RWPE2 (cell line): Measurements from ENCODE around the gene FYCO1.
A peak's percentile ranks its signal among the peaks of the same experiment; 100 is the strongest.

ENCODE experiments used
- ATAC-seq: fragments of 200-7000 bp; cut with Tn5 transposase; 3 replicates; pipeline ENCODE4 v1.9.1; 2021; ENCODE audit warnings: low read depth
- DNase-seq: peaks from one replicate; pipeline ENCODE4 v3.0.0-alpha.2; 2020; ENCODE audit warnings: low spot score
- H3K27ac ChIP-seq: fragments of 450-650 bp; 2 replicates; pipeline ENCODE4 v1.5.1; 2017; ENCODE audit warnings: mild to moderate bottlenecking; ENCODE audit not compliant: poor library complexity, severe bottlenecking
- H3K27me3 ChIP-seq: fragments of 250-450 bp; sonication (Bioruptor Pico); 2 replicates; pipeline ENCODE4 v1.5.1; 2021; ENCODE audit warnings: mild to moderate bottlenecking, moderate library complexity; ENCODE audit not compliant: insufficient read depth, poor library complexity, severe bottlenecking
- H3K36me3 ChIP-seq: fragments of 250-450 bp; sonication (Bioruptor Pico); 2 replicates; pipeline ENCODE4 v1.5.1; 2020; ENCODE audit warnings: low read depth, mild to moderate bottlenecking, moderate library complexity
- H3K4me1 ChIP-seq: fragments of 250-450 bp; sonication (Bioruptor Pico); 2 replicates; pipeline ENCODE4 v1.5.1; 2021; ENCODE audit warnings: mild to moderate bottlenecking, moderate library complexity; ENCODE audit not compliant: insufficient read depth, poor library complexity, severe bottlenecking
- H3K4me3 ChIP-seq: fragments of 250-450 bp; sonication (Bioruptor Pico); 2 replicates; pipeline ENCODE4 v1.5.1; 2021; ENCODE audit warnings: mild to moderate bottlenecking, moderate library complexity; ENCODE audit not compliant: severe bottlenecking
- H3K9me3 ChIP-seq: fragments of 250-450 bp; sonication (Bioruptor Pico); 2 replicates; pipeline ENCODE4 v1.5.1; 2021; ENCODE audit warnings: mild to moderate bottlenecking, moderate library complexity; ENCODE audit not compliant: severe bottlenecking
- TF ChIP-seq, protein P1 (sequence below): fragments of 450-650 bp; IDR thresholded peaks from one replicate; pipeline ENCODE4 v1.5.1; 2017; ENCODE audit warnings: mild to moderate bottlenecking, moderate library complexity; ENCODE audit not compliant: poor library complexity, severe bottlenecking

FYCO1 gene

DNA sequence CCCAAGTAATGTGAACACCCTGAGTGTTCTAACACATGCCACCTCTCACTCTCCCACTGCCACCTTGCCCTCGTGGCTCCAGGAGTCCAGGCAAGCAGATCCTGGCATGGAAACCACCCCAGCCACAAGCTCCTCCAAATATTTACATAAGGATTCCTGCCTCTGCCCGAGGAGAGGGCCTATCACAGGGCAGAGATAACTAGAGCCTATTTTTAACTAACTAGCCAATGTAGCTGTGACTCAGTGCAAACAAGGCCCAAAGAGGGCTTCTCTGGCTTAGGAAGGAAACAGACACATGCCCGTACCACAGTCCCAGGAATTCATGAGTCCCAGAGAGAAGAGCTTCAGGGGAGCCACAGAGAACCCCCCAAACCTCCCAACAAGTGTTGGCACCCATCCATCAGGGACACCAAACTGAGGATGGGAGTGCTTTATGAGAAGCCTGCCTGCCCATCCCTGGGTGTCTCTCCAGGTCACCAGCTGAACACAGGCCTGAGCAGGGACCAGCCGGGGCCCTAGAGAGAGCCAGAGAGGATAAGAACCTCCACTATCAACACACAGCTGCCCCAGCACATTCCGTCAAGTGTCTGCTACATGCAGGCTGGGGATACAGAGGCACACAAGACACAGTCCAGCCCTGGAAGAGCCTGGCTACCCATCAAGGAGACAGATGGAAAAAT is 9.2 kb downstream of the FYCO1 start:
- Histone ChIP-seq H3K9me3 (no peaks in the 10 kb centered on the region), H3K36me3 (peaks cover 34% of the 10 kb centered on the region), H3K4me3 (no peak overlapping the region), H3K4me1 (peaks cover 32% of the 10 kb centered on the region), H3K27ac (no peak overlapping the region), H3K27me3 (no peaks in the 10 kb centered on the region)
- no peak for DNase-seq
- TF ChIP-seq, protein P1, sequence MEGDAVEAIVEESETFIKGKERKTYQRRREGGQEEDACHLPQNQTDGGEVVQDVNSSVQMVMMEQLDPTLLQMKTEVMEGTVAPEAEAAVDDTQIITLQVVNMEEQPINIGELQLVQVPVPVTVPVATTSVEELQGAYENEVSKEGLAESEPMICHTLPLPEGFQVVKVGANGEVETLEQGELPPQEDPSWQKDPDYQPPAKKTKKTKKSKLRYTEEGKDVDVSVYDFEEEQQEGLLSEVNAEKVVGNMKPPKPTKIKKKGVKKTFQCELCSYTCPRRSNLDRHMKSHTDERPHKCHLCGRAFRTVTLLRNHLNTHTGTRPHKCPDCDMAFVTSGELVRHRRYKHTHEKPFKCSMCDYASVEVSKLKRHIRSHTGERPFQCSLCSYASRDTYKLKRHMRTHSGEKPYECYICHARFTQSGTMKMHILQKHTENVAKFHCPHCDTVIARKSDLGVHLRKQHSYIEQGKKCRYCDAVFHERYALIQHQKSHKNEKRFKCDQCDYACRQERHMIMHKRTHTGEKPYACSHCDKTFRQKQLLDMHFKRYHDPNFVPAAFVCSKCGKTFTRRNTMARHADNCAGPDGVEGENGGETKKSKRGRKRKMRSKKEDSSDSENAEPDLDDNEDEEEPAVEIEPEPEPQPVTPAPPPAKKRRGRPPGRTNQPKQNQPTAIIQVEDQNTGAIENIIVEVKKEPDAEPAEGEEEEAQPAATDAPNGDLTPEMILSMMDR = no peak
- peak; percentile 91 for ATAC-seq

DNA sequence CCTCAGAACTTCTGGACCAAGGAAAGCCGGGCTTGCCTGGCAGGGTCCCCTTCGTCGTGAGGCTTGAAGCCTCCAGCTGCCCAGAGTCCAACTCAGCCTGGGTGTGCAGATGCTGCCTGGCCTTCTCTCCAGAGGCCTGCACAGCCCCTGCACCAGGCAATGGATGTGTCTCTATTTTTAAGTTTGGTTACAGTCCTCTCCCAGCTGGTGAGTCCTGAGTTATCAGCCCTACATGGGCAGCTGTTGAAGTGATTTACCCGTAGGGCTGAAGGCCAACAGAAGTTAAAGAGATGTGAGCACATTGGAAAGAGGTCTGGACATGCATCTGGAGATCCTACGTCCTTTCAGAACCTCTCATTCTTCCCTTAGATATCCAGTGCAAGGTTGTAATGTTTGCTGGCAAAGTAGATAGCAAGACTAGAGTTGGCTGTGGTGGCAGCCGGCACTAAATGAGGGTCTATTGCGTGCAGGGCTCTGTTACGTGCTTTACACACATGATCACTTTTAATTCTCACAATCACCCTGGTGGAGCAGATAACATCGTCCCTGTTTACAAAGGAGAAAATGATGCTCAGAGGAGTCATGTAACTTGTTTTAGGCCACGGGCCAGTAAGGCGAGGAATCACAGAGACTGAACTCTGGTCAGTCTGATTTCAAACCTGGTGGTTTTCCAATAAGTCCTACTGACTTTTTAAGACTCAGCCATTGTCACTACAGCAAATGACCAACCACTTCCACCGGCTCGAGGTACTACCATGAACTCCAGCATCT is 9.9 kb downstream of the FYCO1 start:
- Histone ChIP-seq H3K4me1 (peaks cover 32% of the 10 kb centered on the region), H3K36me3 (peaks cover 41% of the 10 kb centered on the region), H3K27me3 (no peaks in the 10 kb centered on the region), H3K9me3 (no peaks in the 10 kb centered on the region), H3K27ac (no peak overlapping the region), H3K4me3 (no peak overlapping the region)
- ATAC-seq (no peak), DNase-seq (no peak)
- TF ChIP-seq, protein P1 = no peak

DNA sequence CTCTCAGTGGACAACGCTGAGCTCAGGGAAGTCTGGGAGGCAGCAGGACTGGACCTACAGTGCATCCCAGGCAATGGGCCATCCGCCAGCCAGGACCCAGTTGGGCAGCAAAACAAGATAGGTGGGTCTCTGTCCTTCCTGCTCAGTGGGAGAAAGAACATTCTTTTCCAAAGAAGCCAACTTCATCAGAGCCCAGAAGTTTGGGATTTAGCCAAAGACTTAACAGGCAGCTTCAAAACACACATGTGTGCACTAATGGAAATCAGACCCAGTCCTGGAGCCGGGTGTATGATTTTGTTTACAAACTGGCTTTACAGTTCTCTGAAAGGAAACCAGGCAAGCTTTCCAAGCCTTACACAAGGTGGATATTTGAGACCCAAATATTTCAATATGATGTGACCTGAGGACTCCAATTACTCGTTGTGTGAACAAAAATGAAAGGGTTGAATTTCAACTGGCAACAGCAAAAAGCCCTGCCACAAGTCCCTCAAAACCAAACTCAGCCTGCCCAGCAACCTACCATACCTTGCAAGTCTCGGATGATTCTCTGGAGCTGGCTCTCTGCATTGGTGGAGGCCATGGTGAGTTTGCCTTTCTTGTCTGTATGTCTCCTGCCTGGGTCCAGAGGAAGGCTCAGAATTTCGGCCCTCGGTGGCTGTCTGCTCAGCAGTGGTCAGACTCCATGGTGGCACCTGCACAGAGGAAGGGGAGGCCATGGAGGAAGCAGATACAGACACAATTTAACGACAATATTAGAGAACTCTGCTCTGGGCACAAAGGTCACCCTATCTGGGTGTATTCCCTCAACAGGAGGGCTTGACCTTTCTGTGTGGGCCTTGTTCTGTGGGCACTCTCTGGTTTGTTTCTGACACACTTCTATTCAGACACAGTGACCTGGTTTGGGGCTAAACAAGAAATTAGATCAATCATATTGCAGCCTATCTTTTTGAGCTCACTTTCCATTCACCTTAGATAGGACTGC is 11.0 kb downstream of the FYCO1 start:
- ATAC-seq (no peak), DNase-seq (no peak)
- Histone ChIP-seq H3K27ac (no peak overlapping the region), H3K9me3 (no peaks in the 10 kb centered on the region), H3K4me1 (peaks cover 32% of the 10 kb centered on the region), H3K27me3 (no peaks in the 10 kb centered on the region), H3K36me3 (peaks cover 48% of the 10 kb centered on the region), H3K4me3 (no peak overlapping the region)
- TF ChIP-seq, protein P1 = no peak

DNA sequence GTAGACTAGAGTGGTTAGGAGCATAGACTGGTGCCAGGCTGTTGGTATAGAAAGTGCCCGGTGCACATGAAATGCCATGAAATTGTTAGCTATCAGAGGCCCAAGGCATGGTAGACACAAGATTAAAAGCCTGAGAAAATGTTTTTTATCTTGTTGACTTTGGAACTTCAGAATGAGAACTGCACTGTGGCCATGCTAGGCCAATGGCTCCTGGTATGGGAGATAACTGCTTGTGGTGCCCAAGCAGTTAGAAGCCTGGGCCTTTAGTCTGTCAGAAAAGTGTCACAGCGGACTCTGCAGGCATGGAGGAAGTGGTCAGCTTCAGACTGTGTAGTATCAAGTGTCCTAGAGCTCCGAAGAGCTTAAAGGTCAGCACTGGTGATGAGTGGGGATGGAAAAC is 11.9 kb downstream of the FYCO1 start:
- no peak overlapping the region for H3K27ac ChIP-seq
- H3K36me3 ChIP-seq = peaks cover 56% of the 10 kb centered on the region
- ATAC-seq = no peak
- TF ChIP-seq, protein P1 = no peak
- no peak for DNase-seq
- no peak overlapping the region for H3K4me3 ChIP-seq
- H3K9me3 ChIP-seq = no peaks in the 10 kb centered on the region
- peaks cover 26% of the 10 kb centered on the region for H3K4me1 ChIP-seq
- no peaks in the 10 kb centered on the region for H3K27me3 ChIP-seq
